HTERT RPE-1 (cell line): Measurements from ENCODE around the gene TIMM8B.
"Not testable (repeated sequence)": the region's sequence is repeated elsewhere in the genome, so short reads cannot be mapped to it uniquely, and the experiment has no call there.

Source experiments
- in situ Hi-C: fragments of 300-500 bp; cut with MboI; formaldehyde crosslinking; loops from 4 replicates; pipeline ENCODE4 v1.14.3; 2020; ENCODE audit warnings: low sequenced_read_pairs

Gene TIMM8B

DNA sequence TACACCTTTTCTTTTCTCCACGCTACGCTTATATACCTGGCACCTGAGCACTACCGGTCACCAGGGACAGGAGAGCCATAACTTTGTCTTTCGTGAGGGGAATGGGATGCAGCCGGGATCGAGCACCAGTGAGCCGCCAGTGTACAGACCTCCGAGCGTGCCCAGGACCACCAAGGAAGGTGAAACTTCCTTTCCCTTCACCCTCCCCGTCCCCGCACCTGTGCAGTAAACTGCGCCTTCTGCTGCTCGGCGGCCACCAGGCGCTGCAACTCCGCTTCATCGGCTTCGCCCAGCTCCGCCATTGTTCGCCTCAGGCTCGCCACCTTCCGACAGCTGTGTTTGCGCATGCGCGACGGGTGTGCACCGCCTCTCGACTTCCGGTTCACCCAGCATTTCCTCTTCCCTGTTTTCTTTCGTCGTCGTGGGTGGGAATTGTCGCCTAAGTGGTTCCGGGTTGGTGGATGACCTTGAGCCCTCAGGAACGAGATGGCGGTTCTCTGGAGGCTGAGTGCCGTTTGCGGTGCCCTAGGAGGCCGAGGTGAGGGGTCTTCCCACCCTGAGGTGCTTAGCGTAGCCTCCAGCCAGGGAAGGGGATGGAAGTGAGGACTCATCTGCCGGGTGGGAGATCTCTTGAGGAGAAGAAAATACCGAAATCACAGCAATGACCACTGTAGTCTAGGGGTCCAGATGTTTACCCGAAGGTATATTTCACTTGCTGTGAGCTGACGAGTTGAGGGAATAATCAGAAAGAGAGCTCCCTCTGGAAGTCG lies at the start of gene TIMM8B, which contains the start of gene SDHD:
Gene TIMM8B (minus strand): TSS at position 335 of the 770 bp plus-strand sequence. CDS start 33 bp downstream, at position 302.
Gene SDHD (plus strand): TSS at position 452 of the 770 bp plus-strand sequence. CDS start 35 bp downstream, at position 487.
- in situ Hi-C loops, result no loop called here

GRCh38 chr11:112134473-112134872 lies 47.9 kb upstream of the TIMM8B start:
- in situ Hi-C loops, result no loop called here

- in situ Hi-C loops, result no loop called here
Measured at GRCh38 chr11:112132737-112133136, 46.2 kb upstream of the TIMM8B start.

DNA sequence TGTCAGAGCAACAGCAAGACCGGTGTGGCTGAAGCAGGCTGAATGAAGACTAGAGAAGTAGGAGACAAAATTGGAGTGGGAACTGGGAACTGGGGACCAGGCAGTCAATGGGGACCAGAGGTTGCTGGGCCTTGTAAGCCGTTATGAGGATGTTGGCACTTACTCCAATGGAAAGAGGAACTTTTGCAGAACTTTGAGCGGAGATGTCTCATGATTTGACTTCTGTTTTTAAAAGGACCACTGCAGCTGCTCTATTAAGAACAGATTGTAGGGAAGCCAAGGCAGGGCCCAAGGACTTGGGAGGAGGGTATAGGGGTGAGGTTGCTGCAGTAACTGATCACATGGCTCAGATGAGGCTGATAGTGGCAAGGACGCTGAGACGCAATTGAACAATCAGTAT lies 43.1 kb upstream of the TIMM8B start:
- in situ Hi-C loops, result no loop called here

- in situ Hi-C loops, result no loop called here
Measured at GRCh38 chr11:112128483-112129121, 42.0 kb upstream of the TIMM8B start.

DNA sequence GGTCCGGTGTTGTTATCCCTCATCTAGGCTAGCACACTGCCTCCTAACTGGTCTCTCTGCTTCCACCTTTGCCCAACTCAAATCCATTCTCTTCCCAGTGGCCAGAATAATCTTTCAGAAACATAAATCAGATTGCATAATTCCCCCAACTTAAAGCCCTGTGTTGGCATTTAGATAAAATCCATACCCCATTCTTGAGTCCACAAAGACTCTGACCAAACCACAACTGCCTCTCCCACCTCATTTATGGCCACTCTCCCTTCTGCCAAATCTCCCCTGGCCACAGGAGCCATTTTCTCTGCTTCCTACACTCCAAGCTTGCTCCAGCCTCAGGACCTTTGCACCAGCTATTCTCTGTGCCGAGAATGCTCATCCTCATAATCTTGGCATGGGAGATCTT lies 40.5 kb upstream of the TIMM8B start:
- in situ Hi-C loops, result no loop called here

- in situ Hi-C loops, result no loop called here
Measured at GRCh38 chr11:112123129-112123528, 36.6 kb upstream of the TIMM8B start.

DNA sequence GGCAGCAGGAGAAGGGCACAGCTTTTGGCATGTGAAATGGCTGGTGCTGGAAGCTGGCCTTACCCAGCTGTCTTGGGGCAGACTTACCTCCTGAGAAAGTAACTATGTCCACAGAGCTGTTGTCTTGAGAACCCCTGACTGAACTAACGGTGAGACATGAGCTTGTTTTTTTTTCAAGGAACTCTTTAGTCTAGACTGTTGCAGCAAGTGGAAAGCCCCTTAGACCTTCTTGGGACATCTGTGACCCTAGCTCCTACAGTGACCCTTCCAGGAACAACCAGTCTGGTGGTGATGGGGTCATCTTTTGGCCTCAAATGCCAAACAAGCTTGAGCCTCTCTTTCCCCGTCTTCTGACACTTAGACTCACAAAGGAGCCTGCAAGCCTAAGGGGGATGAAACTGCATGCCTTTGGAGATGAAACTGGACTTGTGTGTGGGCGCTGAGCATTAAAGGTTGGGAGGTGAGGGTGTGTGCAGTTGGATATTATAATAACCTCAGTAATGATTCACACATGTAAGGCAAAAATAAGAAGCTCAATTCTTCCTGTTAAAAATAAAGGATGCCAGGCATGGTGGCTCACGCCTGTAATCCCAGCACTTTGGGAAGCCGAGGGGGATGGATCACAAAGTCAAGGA lies 35.5 kb upstream of the TIMM8B start:
- in situ Hi-C loops, result no loop called here

- in situ Hi-C loops, result no loop called here
Measured at GRCh38 chr11:112118176-112118575, 31.6 kb upstream of the TIMM8B start.

DNA sequence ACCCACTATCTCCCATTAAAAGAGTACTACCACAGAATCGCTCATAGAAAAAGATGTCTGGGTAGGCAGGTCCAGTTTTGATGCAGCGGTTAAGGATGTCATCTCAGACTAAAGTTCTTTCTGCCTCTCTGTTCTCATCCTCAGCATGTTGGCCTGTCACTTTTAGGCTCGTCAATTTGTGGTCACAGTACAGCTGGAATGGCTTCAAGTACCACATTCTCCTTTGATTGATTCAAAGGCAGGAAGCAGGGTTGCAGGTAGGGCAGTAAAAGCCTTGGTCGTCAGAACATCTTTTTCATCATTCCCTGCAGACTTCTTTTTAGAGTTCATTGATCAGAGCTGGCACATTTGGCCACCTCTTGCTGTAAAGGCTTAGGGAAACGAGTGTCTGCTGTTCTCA lies 28.8 kb upstream of the TIMM8B start:
- in situ Hi-C loops, result no loop called here

GRCh38 chr11:112114460-112114859 lies 27.9 kb upstream of the TIMM8B start:
- in situ Hi-C loops, result no loop called here

DNA sequence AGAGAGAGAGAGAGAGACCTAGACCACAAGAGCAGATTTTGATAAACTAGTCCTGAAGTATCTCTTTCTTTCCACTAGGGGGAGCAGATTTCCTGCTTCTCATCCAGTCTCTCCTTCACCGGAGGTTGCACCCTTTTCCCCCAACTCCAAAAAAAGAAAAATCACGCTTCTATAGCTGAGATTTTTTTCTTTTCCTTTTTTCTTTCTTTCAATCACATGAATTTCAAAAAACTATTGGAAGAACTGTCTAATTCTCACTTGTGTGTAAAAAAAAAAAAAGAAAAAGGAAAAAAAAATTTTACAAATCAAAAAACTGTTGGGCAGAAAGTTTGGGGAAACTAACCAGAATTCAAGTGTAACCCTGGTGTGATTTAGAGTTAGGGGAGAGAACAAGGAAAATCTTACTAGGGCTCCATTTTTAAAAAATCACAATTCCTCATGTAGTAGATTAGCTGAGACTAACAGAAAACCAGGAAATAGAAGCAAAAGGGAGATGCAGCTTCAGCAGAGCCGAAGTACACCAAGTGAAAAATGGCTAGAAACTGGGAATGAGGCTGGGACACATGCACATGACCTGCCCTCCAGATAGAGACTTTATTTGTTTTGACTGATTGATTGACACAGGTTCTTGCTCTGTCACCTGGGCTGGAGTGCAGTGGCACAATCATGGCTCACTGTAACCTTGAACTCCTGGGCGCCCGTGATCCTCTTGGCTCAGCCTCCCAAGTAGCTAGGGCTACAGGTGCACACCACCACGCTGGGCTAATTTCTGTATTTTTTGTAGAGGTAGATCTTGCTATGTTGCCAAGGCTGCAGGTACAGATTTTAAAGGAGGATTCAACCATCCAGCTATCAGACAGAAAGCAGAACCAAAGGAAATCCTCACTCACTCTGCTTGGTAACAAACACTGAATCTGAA lies 27.2 kb upstream of the TIMM8B start:
- in situ Hi-C loops, result no loop called here

DNA sequence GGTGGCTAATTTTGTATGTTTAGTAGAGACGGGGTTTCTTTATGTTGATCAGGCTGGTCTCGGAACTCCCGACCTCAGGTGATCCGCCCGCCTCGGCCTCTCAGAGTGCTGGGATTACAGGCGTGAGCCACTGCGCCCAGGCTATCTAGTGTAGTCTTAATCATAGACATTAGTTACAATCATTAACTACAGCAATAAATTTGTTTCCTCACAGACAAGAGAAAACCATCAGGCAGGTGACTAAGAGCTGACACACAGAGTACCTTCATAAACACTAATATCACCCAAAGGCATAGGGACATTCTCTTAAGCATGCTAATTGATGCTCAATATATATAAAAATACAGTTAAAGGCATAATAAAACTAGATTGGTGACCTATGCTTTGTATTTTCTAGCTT lies 19.5 kb upstream of the TIMM8B start:
- in situ Hi-C loops, result no loop called here

- in situ Hi-C loops, result no loop called here
Measured at GRCh38 chr11:112103446-112103845, 16.9 kb upstream of the TIMM8B start.

DNA sequence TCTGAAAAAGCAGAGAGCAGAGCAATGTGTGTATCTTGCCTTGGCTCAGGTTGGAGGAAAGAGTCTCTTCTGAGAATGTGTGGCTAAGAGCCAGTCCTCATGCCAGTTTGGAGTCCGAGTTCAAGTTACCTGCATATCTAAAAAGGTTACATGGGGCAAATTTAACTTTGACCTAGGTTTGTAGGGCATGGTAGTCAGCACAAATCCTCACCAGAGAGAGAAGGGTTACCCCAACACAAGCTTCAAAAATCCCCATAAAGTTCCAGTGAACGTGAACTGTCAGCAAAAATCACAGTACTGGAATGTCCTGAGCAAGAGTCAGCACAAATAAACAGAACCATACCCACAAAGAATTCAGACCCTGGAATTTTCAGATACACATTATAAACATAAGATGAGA lies 13.9 kb upstream of the TIMM8B start:
- in situ Hi-C loops, result no loop called here

DNA sequence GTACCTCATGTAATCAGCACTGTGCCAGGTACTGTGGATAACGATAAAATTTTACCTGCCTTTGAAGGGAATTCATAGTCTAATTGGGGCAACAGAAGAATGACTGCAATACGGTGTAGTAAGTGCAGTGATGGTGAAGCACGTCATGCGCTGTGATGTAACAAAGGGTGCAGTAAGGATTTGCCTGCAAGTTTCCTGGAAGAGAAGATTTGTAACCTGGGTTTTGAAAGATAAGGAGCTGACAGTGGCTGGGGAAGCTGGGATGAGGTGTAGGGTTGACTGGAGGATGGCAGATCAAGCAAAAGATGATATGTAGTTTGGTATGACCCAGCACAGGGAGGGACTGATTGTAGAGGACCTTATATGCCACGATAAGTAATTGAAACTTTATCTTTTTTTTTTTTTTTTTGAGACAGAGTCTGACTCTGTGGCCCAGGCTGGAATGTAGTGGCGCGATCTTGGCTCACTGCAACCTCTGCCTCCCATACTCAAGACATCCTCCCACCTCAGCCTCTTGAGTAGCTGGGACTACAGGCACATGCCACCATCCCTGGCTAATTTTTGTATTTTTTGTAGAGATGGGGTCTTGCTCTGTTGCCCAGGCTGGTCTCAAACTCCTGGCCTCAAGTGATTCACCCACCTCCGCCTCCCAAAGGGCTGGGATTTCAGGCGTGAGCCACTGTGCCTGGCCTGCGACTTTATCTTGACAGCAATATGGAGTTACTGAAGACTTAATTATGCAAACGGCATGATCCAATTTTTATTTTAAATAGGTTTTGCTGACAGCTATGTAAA lies 11.4 kb upstream of the TIMM8B start:
- in situ Hi-C loops, result no loop called here

DNA sequence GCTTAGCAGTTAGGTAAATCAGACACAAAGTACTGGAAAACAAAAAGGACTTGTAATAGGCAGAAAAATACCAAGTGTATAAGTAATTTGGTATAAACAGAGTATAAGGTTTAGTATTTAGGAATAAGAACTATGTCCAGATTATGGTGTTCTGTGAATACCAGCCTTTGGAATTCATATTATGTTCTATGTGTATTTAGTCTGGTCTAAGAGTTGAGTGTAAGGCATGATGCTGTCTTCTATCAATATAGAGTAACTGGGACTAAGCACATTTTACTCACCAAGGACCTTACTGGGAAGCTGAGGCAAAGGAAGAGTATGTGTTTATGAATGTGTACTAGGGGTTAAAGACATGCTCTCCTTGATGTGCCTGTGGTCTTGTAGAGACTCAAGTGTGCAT lies 9.6 kb upstream of the TIMM8B start:
- in situ Hi-C loops, result no loop called here

DNA sequence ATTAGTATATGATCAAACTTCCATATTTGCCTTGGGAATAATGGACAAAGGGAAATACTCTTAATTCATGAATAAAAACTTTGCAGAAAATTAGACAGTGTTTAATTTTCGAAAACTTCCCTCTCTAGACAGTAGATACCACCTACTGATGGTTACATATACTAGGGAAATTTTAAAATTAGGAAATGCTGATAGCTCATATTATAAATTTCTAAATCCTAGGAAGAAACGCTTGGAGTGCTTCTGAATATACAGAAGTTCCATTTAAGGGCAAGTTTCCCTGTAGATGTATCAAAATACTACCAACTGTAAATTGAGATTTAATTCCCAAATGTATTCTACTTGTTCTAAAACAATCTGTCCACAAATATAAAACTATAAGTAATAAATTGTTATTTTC lies 8.7 kb upstream of the TIMM8B start:
- in situ Hi-C loops, result not testable (repeated sequence)

DNA sequence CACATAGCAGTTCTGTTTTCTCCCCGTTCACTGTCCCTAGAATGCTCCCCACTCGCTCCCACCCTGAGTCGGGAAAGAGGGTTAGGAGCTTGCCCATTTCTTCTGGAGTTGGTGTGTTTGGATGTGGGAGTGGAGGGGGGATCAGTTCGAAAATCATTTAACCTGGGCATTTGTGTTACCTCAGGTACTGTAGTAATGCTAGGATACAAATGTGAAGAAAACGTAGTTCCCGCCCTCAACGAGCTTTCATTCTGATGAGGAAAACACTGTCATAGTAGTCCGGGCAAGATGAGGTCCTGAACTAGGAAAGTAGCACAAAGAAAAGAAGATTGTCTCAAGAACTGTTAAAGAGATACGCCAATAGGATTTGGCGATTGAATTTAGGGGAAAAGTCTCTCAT lies 656 bp upstream of the TIMM8B start:
- in situ Hi-C loops, result no loop called here

GRCh38 chr11:112085822-112086421 lies 634 bp downstream of the TIMM8B start:
- in situ Hi-C loops, result no loop called here
